ENCODE measurements around the gene OR5K4. TPM values are rescaled to one million over a fixed set of nuclear protein-coding genes. Genes with fewer than 3 reads are reported as not detected.

The OR5K4 gene, protein sequence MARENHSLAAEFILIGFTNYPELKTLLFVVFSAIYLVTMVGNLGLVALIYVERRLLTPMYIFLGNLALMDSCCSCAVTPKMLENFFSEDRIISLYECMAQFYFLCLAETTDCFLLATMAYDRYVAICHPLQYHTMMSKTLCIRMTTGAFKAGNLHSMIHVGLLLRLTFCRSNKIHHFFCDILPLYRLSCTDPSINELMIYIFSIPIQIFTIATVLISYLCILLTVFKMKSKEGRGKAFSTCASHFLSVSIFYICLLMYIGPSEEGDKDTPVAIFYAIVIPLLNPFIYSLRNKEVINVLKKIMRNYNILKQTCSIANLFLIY
- total RNA-seq (not detected), polyA plus RNA-seq (ENCODE audit: insufficient read depth, low read depth, low replicate concordance) (not detected)
- long read RNA-seq, donor 1 = 0 reads
- long read RNA-seq, donor 2 = 0 reads
- long read RNA-seq, donor 3 = 0 reads
- long read RNA-seq, donor 4 = 0 reads
- long read RNA-seq, donor 5 = 0 reads
- long read RNA-seq, donor 6 = 0 reads
- long read RNA-seq, donor 7 = 0 reads
- long read RNA-seq, donor 8 = 0 reads
- long read RNA-seq, donor 9 = 0 reads
- long read RNA-seq, donor 10 = 0 reads

- Histone ChIP-seq H3K27me3 (ENCODE audit: control insufficient read depth, insufficient read depth, low read length) (no peaks in the 10 kb centered on the region), H3K4me1 (ENCODE audit: control insufficient read depth in 2 of 3, insufficient read depth in 2 of 3, low read depth in 1 of 3, low read length in 3 of 3) (no peaks in the 10 kb centered on the region), H3K36me3 (ENCODE audit: control insufficient read depth in 2 of 3, insufficient read depth in 3 of 3, low read length in 3 of 3) (no peaks in the 10 kb centered on the region), H3K4me3 (ENCODE audit: low read length in 3 of 3) (no peak within 1 kb of the TSS), H3K9ac (ENCODE audit: low read length in 3 of 3) (no peak within 1 kb of the TSS), H3K27ac (ENCODE audit: low read depth in 2 of 2, low read length in 2 of 2) (no peak within 1 kb of the TSS), H3K9me3 (ENCODE audit: control insufficient read depth in 2 of 3, insufficient read depth in 1 of 3, low read length in 3 of 3) (no peaks in the 10 kb centered on the region)
- FAIRE-seq = no peak
- intact Hi-C loops (cut with DNase I) = no loop called here
- TF ChIP-seq, protein P1, sequence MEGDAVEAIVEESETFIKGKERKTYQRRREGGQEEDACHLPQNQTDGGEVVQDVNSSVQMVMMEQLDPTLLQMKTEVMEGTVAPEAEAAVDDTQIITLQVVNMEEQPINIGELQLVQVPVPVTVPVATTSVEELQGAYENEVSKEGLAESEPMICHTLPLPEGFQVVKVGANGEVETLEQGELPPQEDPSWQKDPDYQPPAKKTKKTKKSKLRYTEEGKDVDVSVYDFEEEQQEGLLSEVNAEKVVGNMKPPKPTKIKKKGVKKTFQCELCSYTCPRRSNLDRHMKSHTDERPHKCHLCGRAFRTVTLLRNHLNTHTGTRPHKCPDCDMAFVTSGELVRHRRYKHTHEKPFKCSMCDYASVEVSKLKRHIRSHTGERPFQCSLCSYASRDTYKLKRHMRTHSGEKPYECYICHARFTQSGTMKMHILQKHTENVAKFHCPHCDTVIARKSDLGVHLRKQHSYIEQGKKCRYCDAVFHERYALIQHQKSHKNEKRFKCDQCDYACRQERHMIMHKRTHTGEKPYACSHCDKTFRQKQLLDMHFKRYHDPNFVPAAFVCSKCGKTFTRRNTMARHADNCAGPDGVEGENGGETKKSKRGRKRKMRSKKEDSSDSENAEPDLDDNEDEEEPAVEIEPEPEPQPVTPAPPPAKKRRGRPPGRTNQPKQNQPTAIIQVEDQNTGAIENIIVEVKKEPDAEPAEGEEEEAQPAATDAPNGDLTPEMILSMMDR (IDR thresholded peaks at IDR 0.05; ENCODE audit: borderline replicate concordance, extremely low read depth, insufficient read depth) = no peak
- no peak for DNase-seq
Observed at GRCh38 chr3:98353554-98353953, at the start of gene OR5K4. TSS of gene OR5K4 (plus strand) at chr3:98353854. CDS start at chr3:98353854, 0 bp downstream.

DNA sequence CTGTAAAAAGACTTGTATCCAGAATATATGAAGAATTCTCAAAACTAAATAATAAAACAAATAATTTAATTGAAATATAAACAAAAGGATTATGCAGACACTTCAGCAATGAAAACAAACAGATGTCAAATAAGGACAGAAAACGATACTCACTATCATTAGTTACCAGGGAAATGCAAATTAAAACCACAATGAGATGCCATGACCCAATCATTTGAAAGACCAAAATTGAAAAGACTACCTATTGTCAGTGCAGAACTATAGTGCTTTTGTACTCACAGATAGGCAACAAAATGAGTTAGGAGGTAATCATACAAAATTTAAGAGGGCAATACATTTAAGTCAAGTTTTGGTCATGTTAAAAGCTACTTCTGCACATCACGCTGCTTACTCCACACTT, 31.6 kb upstream of the OR5K4 start:
- H3K4me3 ChIP-seq (ENCODE audit: low read length in 3 of 3) = no peak overlapping the region
- no peak overlapping the region for H3K9ac ChIP-seq (ENCODE audit: low read length in 3 of 3)
- DNase-seq (no peak), FAIRE-seq (no peak)
- TF ChIP-seq, protein P1 (IDR thresholded peaks at IDR 0.05; ENCODE audit: borderline replicate concordance, extremely low read depth, insufficient read depth) = no peak
- no peaks in the 10 kb centered on the region for H3K27me3 ChIP-seq (ENCODE audit: control insufficient read depth, insufficient read depth, low read length)
- no peaks in the 10 kb centered on the region for H3K36me3 ChIP-seq (ENCODE audit: control insufficient read depth in 2 of 3, insufficient read depth in 3 of 3, low read length in 3 of 3)
- H3K9me3 ChIP-seq (ENCODE audit: control insufficient read depth in 2 of 3, insufficient read depth in 1 of 3, low read length in 3 of 3) = no peaks in the 10 kb centered on the region
- intact Hi-C loops (cut with DNase I) = loop anchor here (10.0 kb wide), 1 partner anchor 277 kb away; no protein-coding TSS in a partner anchor
- no peak overlapping the region for H3K27ac ChIP-seq (ENCODE audit: low read depth in 2 of 2, low read length in 2 of 2)
- H3K4me1 ChIP-seq (ENCODE audit: control insufficient read depth in 2 of 3, insufficient read depth in 2 of 3, low read depth in 1 of 3, low read length in 3 of 3) = no peaks in the 10 kb centered on the region

GRCh38 chr3:98322686-98323085, 31.0 kb upstream of the OR5K4 start:
- Histone ChIP-seq H3K9ac (ENCODE audit: low read length in 3 of 3) (no peak overlapping the region), H3K4me1 (ENCODE audit: control insufficient read depth in 2 of 3, insufficient read depth in 2 of 3, low read depth in 1 of 3, low read length in 3 of 3) (no peaks in the 10 kb centered on the region), H3K4me3 (ENCODE audit: low read length in 3 of 3) (no peak overlapping the region), H3K9me3 (ENCODE audit: control insufficient read depth in 2 of 3, insufficient read depth in 1 of 3, low read length in 3 of 3) (no peaks in the 10 kb centered on the region), H3K27me3 (ENCODE audit: control insufficient read depth, insufficient read depth, low read length) (no peaks in the 10 kb centered on the region), H3K27ac (ENCODE audit: low read depth in 2 of 2, low read length in 2 of 2) (no peak overlapping the region), H3K36me3 (ENCODE audit: control insufficient read depth in 2 of 3, insufficient read depth in 3 of 3, low read length in 3 of 3) (no peaks in the 10 kb centered on the region)
- TF ChIP-seq, protein P1 (IDR thresholded peaks at IDR 0.05; ENCODE audit: borderline replicate concordance, extremely low read depth, insufficient read depth) = no peak
- no peak for DNase-seq
- FAIRE-seq = no peak
- intact Hi-C loops (cut with DNase I) = loop anchor here (10.0 kb wide), 1 partner anchor 278 kb away; no protein-coding TSS in a partner anchor
